Measurements from ENCODE around the gene RB1.

The RB1 gene

GRCh38 chr13:48302871-48303358 lies 636 bp upstream of the RB1 start:
- ChIA-PET POLR2A (no interaction called here), CTCF (interaction anchor here (1.7 kb wide), 2 partner anchors 10 to 12 kb away, joined by 5 to 6 read pairs; no protein-coding TSS in a partner anchor)
- no peak for DNase-seq (ENCODE audit: extremely low spot score)
- TF ChIP-seq CTCF (IDR thresholded peaks at IDR 0.05; ENCODE audit: control extremely low read depth, extremely low read depth, low read depth, missing control alignments), result no peak

DNA sequence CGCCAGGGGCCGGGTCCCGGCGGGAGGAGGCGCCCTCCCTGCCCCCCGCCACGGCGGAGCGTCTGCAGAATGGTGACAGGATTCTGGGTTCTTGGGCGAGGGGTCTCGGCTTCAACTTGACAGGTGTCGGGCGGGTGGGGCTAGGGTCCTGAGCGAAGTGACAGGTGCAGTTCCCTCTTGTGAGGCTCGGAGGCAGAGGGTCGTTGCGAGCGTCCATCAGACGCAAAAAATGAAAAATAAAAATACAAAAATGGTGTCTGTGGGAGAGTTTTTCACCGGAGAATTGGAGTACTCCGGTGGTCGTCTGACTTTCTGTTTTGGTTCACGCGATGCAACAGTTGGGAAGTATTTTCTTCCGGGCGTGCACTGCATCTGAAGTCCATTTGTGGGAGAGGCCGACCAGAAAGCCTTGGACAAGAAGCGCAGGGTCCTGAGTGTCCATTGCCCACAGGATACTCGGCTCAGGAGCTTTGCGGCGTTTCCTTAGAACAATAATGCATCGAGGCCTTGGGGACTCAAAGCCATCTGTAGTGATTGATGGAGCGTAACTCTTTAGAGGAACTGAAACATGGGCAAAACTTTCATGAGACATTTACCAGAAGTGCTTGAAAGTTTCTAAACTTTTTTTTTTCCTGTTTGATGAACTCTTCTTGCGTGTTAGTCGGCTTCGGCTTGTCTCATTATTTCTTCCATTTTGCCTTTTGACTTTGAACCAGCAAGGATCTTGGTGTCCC lies 759 bp downstream of the RB1 start:
- CTCF ChIA-PET, result no interaction called here
- POLR2A ChIA-PET, result no interaction called here
- TF ChIP-seq CTCF (IDR thresholded peaks at IDR 0.05; ENCODE audit: control extremely low read depth, extremely low read depth, low read depth, missing control alignments), result no peak
- DNase-seq (ENCODE audit: extremely low spot score), result peak; percentile 83

- ChIA-PET CTCF (interaction anchor here (1.5 kb wide), 1 partner anchor 22 kb away, joined by 3 read pairs; no protein-coding TSS in a partner anchor), POLR2A (no interaction called here)
- TF ChIP-seq CTCF (IDR thresholded peaks at IDR 0.05; ENCODE audit: control extremely low read depth, extremely low read depth, low read depth, missing control alignments), result no peak
- DNase-seq (ENCODE audit: extremely low spot score), result no peak
These were observed 7.7 kb downstream of the RB1 start for GRCh38 chr13:48311223-48311622.

GRCh38 chr13:48315969-48316650 lies 12.6 kb downstream of the RB1 start:
- POLR2A ChIA-PET, result no interaction called here
- no peak for DNase-seq (ENCODE audit: extremely low spot score)
- CTCF ChIA-PET, result interaction anchor here (1.2 to 1.5 kb wide), 2 partner anchors 9 to 17 kb away, joined by 3 to 5 read pairs; no protein-coding TSS in a partner anchor
- no peak for TF ChIP-seq CTCF (IDR thresholded peaks at IDR 0.05; ENCODE audit: control extremely low read depth, extremely low read depth, low read depth, missing control alignments)

- TF ChIP-seq CTCF (IDR thresholded peaks at IDR 0.05; ENCODE audit: control extremely low read depth, extremely low read depth, low read depth, missing control alignments), result no peak
- DNase-seq (ENCODE audit: extremely low spot score), result no peak
- ChIA-PET CTCF (interaction anchor here (1.2 kb wide), 2 partner anchors 10 to 16 kb away, joined by 3 read pairs; no protein-coding TSS in a partner anchor), POLR2A (no interaction called here)
These were observed 13.4 kb downstream of the RB1 start for GRCh38 chr13:48316826-48317510.
